Neural progenitor cell (in vitro differentiated cells): ENCODE measurements around the gene FOXI3.

Experiments
- CTCF ChIP-seq: fragments of 200-600 bp; sonication (generic); IDR thresholded peaks from 2 replicates; pipeline ENCODE4 v1.5.1; 2017; ENCODE audit warnings: antibody characterized with exemption, mild to moderate bottlenecking
- EZH2 ChIP-seq: fragments of 200-600 bp; sonication (generic); IDR thresholded peaks from 2 replicates; pipeline ENCODE4 v1.6.1; 2017; ENCODE audit warnings: antibody characterized with exemption, mild to moderate bottlenecking, moderate library complexity

GRCh38 chr2:88481691-88482336, 29.3 kb upstream of the FOXI3 start:
- TF ChIP-seq CTCF (no peak), EZH2 (no peak)
